Measurements from ENCODE around the gene CYYR1.

CYYR1 gene

DNA sequence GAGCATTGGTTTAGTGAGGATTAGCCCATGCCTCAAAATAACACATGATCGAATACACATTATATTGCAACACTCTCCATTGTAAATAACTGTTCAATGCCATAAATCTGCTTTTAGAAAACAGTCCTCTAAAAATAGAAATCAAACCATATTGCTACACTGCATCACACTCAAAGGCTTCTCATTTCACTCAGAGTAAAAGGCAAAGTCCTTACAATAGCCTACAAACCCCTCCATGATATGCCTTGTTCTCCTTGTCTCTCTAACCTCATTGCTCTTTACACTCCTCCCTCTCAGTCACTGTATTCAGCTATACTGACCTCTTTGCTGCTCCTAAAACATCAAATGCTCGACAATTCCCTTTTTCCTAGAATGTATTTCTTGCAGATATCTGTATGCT lies 64.2 kb downstream of the CYYR1 start:
- Histone ChIP-seq H3K27me3 (ENCODE audit: control insufficient read depth, insufficient read depth, low read length) (no peaks in the 10 kb centered on the region), H3K9me3 (ENCODE audit: control insufficient read depth, low read length) (no peaks in the 10 kb centered on the region), H3K9ac (ENCODE audit: low read length) (no peak overlapping the region), H3K36me3 (ENCODE audit: control insufficient read depth, insufficient read depth, low read length) (no peaks in the 10 kb centered on the region), H3K4me3 (ENCODE audit: low read length) (no peak overlapping the region), H3K4me1 (ENCODE audit: control insufficient read depth, insufficient read depth, low read length) (no peaks in the 10 kb centered on the region)

DNA sequence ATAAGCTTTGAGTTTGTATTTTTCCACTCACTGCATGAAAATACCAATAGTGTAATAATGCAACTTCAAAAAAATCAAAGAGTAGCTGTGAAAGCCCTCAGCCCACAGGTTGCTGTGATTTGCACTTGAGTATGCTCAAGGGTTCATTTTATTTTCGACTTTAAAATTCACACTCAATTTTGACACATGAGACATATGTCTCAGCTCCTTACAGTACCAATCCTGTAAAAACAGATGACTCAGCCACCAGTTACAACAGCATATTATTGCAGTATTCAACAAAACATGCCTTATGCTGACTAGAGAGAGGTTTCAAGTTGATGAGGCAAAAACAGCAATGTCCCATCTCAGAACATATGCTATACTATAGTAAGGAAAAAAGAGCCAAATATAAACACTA lies 66.1 kb downstream of the CYYR1 start:
- Histone ChIP-seq H3K27me3 (ENCODE audit: control insufficient read depth, insufficient read depth, low read length) (no peaks in the 10 kb centered on the region), H3K4me3 (ENCODE audit: low read length) (no peak overlapping the region), H3K9ac (ENCODE audit: low read length) (no peak overlapping the region), H3K9me3 (ENCODE audit: control insufficient read depth, low read length) (no peaks in the 10 kb centered on the region), H3K4me1 (ENCODE audit: control insufficient read depth, insufficient read depth, low read length) (no peaks in the 10 kb centered on the region), H3K36me3 (ENCODE audit: control insufficient read depth, insufficient read depth, low read length) (no peaks in the 10 kb centered on the region)

DNA sequence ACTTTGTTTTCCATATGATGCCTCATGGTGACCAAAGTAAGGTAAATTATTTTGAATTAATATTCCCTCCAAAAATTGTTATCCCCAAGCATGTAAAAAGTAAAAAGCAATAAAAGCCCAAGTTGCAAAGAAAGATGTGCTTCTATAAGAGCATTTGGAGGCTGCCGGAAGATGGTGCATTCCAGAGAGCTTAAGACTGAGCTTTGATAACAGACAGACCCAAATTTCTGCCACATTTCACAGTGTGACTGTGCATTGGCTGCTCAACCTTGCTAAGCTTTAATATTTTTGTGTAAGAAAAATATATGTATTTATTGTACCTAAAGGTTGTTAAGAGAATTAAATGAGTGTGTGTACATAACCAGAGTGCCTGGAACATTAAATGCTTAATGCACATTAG lies 67.9 kb downstream of the CYYR1 start:
- no peak overlapping the region for H3K9ac ChIP-seq (ENCODE audit: low read length)
- no peak overlapping the region for H3K4me3 ChIP-seq (ENCODE audit: low read length)
- H3K9me3 ChIP-seq (ENCODE audit: control insufficient read depth, low read length), result no peaks in the 10 kb centered on the region
- H3K27me3 ChIP-seq (ENCODE audit: control insufficient read depth, insufficient read depth, low read length), result no peaks in the 10 kb centered on the region
- H3K36me3 ChIP-seq (ENCODE audit: control insufficient read depth, insufficient read depth, low read length), result no peaks in the 10 kb centered on the region
- H3K4me1 ChIP-seq (ENCODE audit: control insufficient read depth, insufficient read depth, low read length), result no peaks in the 10 kb centered on the region

DNA sequence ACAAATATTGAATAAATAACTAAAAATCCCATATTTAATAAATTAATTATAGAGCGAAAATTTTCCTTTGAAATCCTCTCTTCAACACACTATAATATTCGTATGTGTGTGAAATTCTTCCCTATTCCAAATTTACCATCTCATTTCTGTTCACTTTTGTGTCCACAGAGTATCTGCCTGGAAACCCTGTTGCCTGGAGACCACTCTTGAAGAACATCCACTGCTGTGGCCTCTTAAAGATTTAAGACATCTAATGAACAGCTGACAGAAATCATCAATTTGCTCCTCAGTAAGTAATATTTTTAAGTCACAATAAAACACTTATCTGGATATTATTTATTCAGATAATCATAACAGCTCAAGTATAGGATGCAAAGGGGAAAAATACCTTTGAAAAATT lies 69.7 kb downstream of the CYYR1 start:
- Histone ChIP-seq H3K4me3 (ENCODE audit: low read length) (no peak overlapping the region), H3K9ac (ENCODE audit: low read length) (no peak overlapping the region), H3K27me3 (ENCODE audit: control insufficient read depth, insufficient read depth, low read length) (no peaks in the 10 kb centered on the region), H3K36me3 (ENCODE audit: control insufficient read depth, insufficient read depth, low read length) (no peaks in the 10 kb centered on the region), H3K9me3 (ENCODE audit: control insufficient read depth, low read length) (no peaks in the 10 kb centered on the region), H3K4me1 (ENCODE audit: control insufficient read depth, insufficient read depth, low read length) (no peaks in the 10 kb centered on the region)

DNA sequence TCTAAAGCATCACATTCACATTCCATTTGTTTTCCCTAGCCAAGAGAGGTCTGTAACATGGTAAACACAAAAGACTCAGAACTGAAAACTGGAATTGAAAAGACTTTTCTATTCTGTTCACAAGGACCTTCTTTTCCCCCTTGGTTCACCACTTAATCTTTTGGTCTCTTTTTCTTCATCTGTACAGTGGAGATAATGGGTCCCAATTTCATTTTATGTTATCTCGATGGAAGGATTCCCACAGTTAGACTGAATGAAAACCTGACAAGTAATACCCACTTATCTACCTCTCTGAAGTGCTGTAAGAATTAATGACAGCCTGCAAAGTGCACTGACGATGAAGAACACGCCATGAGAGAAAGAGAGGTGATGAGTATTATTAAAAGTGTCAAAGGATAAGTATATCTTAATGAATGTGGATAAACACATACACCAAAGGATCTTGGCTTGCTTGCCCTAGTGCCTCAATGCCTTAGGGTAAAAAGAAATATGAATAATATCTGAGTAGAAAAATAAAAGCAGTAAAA lies 71.5 kb downstream of the CYYR1 start:
- Histone ChIP-seq H3K9ac (ENCODE audit: low read length) (no peak overlapping the region), H3K36me3 (ENCODE audit: control insufficient read depth, insufficient read depth, low read length) (no peaks in the 10 kb centered on the region), H3K4me1 (ENCODE audit: control insufficient read depth, insufficient read depth, low read length) (no peaks in the 10 kb centered on the region), H3K27me3 (ENCODE audit: control insufficient read depth, insufficient read depth, low read length) (no peaks in the 10 kb centered on the region), H3K9me3 (ENCODE audit: control insufficient read depth, low read length) (no peaks in the 10 kb centered on the region), H3K4me3 (ENCODE audit: low read length) (no peak overlapping the region)

DNA sequence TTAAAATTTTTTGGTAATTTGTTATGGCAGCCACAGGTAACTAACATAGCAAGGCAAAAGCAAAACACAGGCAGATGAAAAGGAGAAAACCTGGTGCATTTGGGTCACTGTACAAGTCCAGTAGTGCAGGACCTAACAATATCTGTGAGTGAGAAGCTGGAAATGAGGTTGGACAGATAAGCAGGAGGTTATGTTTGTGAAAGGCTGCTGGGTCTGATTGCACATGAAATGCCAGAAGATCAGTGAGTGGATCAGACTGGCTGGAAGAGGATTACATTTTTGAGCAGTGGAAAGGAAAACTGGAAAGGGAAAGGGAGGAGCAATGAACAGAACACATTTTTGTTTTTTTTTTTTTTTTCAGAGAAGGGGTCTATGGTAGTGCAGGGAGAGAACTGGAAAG lies 73.6 kb downstream of the CYYR1 start:
- H3K9ac ChIP-seq (ENCODE audit: low read length), result no peak overlapping the region
- H3K27me3 ChIP-seq (ENCODE audit: control insufficient read depth, insufficient read depth, low read length), result no peaks in the 10 kb centered on the region
- H3K9me3 ChIP-seq (ENCODE audit: control insufficient read depth, low read length), result no peaks in the 10 kb centered on the region
- no peaks in the 10 kb centered on the region for H3K36me3 ChIP-seq (ENCODE audit: control insufficient read depth, insufficient read depth, low read length)
- no peak overlapping the region for H3K4me3 ChIP-seq (ENCODE audit: low read length)
- no peaks in the 10 kb centered on the region for H3K4me1 ChIP-seq (ENCODE audit: control insufficient read depth, insufficient read depth, low read length)

DNA sequence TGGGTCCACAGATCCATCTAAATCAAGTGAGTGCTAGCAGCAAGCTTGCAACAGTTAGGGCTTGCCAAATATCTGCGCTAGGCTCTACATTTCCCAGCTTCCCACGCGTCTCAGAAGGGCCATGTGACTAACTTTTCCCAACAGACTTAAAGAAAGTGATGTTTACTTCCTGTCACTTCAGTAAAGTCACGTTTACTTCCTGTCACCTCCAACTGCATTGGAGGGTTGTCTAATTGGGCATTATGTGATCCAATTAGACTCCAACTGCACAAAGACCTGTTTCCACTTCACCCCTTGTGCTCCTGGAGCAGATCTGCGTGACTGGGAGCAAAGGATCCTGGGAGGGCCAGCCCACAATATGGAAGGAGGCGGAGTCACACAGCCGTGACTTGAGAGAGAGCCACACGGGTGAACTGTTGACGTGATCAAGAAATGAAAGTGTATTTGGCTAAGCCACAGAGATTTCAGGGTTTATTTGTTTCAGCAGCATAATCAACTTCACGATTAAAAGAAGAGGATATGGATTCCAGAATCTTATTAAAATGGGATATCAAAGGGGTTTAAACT lies 77.7 kb downstream of the CYYR1 start:
- Histone ChIP-seq H3K27me3 (ENCODE audit: control insufficient read depth, insufficient read depth, low read length) (no peaks in the 10 kb centered on the region), H3K9me3 (ENCODE audit: control insufficient read depth, low read length) (no peaks in the 10 kb centered on the region), H3K4me3 (ENCODE audit: low read length) (no peak overlapping the region), H3K4me1 (ENCODE audit: control insufficient read depth, insufficient read depth, low read length) (no peaks in the 10 kb centered on the region), H3K9ac (ENCODE audit: low read length) (no peak overlapping the region), H3K36me3 (ENCODE audit: control insufficient read depth, insufficient read depth, low read length) (no peaks in the 10 kb centered on the region)

DNA sequence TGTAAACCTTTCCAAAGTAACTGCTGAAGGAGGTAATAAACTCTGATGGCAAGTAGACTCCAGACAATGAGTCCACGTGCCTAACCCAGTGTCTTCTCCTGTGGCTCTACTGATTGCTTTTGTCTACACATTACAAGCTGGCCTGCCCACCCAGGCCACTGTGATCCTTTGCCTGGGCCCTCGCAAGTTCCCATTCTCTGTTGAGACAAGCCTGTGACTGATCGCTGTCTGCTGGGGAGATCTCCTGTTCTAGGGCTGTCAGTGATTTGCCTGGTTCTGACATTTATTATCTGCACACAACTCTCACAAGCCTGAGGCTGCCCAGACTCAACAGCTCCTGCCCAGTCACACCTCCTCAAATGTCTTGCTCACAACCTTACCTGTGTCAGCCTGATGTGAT lies 81.4 kb downstream of the CYYR1 start:
- no peak overlapping the region for H3K9ac ChIP-seq (ENCODE audit: low read length)
- H3K36me3 ChIP-seq (ENCODE audit: control insufficient read depth, insufficient read depth, low read length), result no peaks in the 10 kb centered on the region
- no peaks in the 10 kb centered on the region for H3K4me1 ChIP-seq (ENCODE audit: control insufficient read depth, insufficient read depth, low read length)
- no peaks in the 10 kb centered on the region for H3K9me3 ChIP-seq (ENCODE audit: control insufficient read depth, low read length)
- H3K4me3 ChIP-seq (ENCODE audit: low read length), result no peak overlapping the region
- no peaks in the 10 kb centered on the region for H3K27me3 ChIP-seq (ENCODE audit: control insufficient read depth, insufficient read depth, low read length)

DNA sequence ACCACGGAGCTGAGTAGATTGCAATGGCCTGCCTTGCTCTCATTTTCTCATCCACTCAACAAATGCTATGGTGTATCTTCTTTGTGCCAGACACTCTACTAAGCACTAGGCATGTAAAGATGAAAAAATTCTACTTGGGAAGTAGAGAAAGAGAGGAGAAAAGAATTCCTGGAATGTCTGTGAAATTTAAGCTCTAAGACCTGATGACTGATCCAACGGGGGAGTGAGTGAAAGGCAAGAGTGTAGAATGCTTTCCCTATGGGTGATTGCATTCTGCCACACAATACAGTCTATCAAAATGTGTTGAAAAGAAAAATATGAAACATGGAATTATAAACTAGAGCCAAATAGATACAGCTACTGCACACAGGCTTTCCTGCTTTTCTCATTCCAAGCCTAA lies 82.3 kb downstream of the CYYR1 start:
- Histone ChIP-seq H3K36me3 (ENCODE audit: control insufficient read depth, insufficient read depth, low read length) (no peaks in the 10 kb centered on the region), H3K4me3 (ENCODE audit: low read length) (no peak overlapping the region), H3K9ac (ENCODE audit: low read length) (no peak overlapping the region), H3K9me3 (ENCODE audit: control insufficient read depth, low read length) (no peaks in the 10 kb centered on the region), H3K27me3 (ENCODE audit: control insufficient read depth, insufficient read depth, low read length) (no peaks in the 10 kb centered on the region), H3K4me1 (ENCODE audit: control insufficient read depth, insufficient read depth, low read length) (no peaks in the 10 kb centered on the region)

DNA sequence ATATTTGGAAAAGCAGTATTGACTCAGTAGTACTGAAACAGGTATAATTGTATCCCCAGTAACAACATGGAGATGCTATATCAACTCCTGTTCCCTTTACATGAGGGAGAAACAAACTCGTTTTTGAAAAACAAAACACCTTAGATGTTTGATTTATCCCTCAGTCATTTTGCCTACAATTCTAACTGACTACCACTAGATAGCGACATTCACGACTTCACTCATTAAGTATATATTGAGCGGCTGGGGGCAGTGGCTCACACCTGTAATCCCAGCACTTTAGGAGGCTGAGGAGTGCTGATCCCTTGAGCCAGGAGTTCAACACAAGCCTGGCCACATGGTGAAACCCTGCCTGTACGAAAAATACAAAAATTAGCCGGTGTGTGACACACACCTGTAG lies 83.3 kb downstream of the CYYR1 start:
- Histone ChIP-seq H3K9me3 (ENCODE audit: control insufficient read depth, low read length) (no peaks in the 10 kb centered on the region), H3K4me3 (ENCODE audit: low read length) (no peak overlapping the region), H3K27me3 (ENCODE audit: control insufficient read depth, insufficient read depth, low read length) (no peaks in the 10 kb centered on the region), H3K36me3 (ENCODE audit: control insufficient read depth, insufficient read depth, low read length) (no peaks in the 10 kb centered on the region), H3K9ac (ENCODE audit: low read length) (no peak overlapping the region), H3K4me1 (ENCODE audit: control insufficient read depth, insufficient read depth, low read length) (no peaks in the 10 kb centered on the region)

DNA sequence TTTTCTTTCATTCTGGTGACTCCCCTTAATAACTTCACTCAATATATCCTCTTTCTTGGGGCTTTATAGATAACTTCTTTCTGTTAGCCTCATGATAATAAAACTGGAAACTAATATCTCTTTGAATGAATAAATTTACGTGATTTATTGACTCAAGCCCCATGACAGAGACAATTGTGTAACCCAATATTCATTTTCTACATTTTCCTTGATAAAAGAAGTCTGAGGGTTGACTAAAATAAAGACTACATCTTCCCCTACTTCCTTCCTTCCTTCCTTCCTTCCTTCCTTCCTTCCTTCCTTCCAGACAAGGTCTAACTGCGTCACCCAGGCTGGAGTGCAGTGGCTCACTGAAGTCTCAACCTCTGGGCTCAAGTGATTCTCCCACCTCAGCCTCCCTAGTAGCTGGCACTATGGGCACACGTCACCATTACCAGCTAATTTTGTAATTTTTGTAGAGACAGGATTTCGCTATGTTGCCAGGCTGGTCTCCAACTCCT lies 85.1 kb downstream of the CYYR1 start:
- no peak overlapping the region for H3K4me3 ChIP-seq (ENCODE audit: low read length)
- no peak overlapping the region for H3K9ac ChIP-seq (ENCODE audit: low read length)
- no peaks in the 10 kb centered on the region for H3K27me3 ChIP-seq (ENCODE audit: control insufficient read depth, insufficient read depth, low read length)
- H3K4me1 ChIP-seq (ENCODE audit: control insufficient read depth, insufficient read depth, low read length), result no peaks in the 10 kb centered on the region
- H3K9me3 ChIP-seq (ENCODE audit: control insufficient read depth, low read length), result no peaks in the 10 kb centered on the region
- no peaks in the 10 kb centered on the region for H3K36me3 ChIP-seq (ENCODE audit: control insufficient read depth, insufficient read depth, low read length)

DNA sequence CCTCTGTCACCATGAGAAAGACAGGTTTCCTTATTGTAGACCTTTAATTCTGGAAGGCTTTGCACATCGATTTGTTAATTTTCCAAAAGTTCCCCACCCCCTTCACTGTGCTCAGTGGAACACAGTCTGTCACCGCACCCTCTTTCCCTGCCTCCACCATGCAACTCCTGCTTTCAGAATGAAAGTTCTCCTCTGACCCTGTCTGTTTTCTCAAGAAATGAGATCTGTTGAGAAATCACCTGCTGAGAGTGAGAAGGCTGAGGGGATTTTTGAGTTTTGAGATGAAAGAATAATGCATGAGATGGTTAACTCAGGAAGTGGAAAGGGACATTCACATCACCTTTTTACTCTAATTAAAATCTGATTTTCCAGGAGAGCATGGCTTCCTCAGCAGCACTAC lies 99.6 kb downstream of the CYYR1 start:
- no peaks in the 10 kb centered on the region for H3K27me3 ChIP-seq (ENCODE audit: control insufficient read depth, insufficient read depth, low read length)
- no peak overlapping the region for H3K9ac ChIP-seq (ENCODE audit: low read length)
- no peaks in the 10 kb centered on the region for H3K36me3 ChIP-seq (ENCODE audit: control insufficient read depth, insufficient read depth, low read length)
- no peaks in the 10 kb centered on the region for H3K9me3 ChIP-seq (ENCODE audit: control insufficient read depth, low read length)
- H3K4me1 ChIP-seq (ENCODE audit: control insufficient read depth, insufficient read depth, low read length), result no peaks in the 10 kb centered on the region
- H3K4me3 ChIP-seq (ENCODE audit: low read length), result no peak overlapping the region

DNA sequence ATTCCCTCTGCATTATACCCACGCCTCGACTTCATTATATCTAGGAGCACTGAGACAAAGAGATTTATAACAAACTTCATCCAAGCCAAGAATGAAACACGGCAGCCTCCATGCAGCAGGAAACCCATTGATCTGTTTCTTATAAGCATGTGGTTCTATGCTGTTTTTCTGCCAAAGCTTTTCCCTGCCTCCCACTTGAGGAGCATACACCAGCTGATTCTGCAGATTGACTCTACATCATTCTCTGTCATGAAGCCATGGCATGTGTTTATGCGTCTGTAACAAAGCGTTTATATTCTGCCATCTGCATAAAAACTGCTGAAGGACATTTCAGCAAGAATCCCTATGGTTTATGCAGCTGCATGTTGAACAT lies 102.0 kb downstream of the CYYR1 start:
- no peaks in the 10 kb centered on the region for H3K36me3 ChIP-seq (ENCODE audit: control insufficient read depth, insufficient read depth, low read length)
- no peaks in the 10 kb centered on the region for H3K9me3 ChIP-seq (ENCODE audit: control insufficient read depth, low read length)
- no peaks in the 10 kb centered on the region for H3K27me3 ChIP-seq (ENCODE audit: control insufficient read depth, insufficient read depth, low read length)

More for the DNA sequence above, 102.0 kb downstream of the CYYR1 start:
- Histone ChIP-seq H3K9ac (ENCODE audit: low read length) (no peak overlapping the region), H3K4me3 (ENCODE audit: low read length) (no peak overlapping the region), H3K4me1 (ENCODE audit: control insufficient read depth, insufficient read depth, low read length) (no peaks in the 10 kb centered on the region)
